ENCODE measurements around the gene POLR2I.
"Not testable (repeated sequence)": the region's sequence is repeated elsewhere in the genome, so short reads cannot be mapped to it uniquely, and the experiment has no call there.

Gene POLR2I

GRCh38 chr19:36100476-36100875, 14.2 kb downstream of the POLR2I start:
- no peak for DNase-seq (ENCODE audit: low read depth)

GRCh38 chr19:36099166-36099785, 15.4 kb downstream of the POLR2I start:
- no peak for DNase-seq (ENCODE audit: low read depth)

GRCh38 chr19:36097036-36097435, 17.6 kb downstream of the POLR2I start:
- DNase-seq (ENCODE audit: low read depth), result no peak

- DNase-seq (ENCODE audit: low read depth), result no peak
Measured at GRCh38 chr19:36093687-36094086, 21.0 kb downstream of the POLR2I start.

GRCh38 chr19:36093146-36093662, 21.5 kb downstream of the POLR2I start:
- no peak for DNase-seq (ENCODE audit: low read depth)

- no peak for DNase-seq (ENCODE audit: low read depth)
Measured at GRCh38 chr19:36092566-36092965, 22.1 kb downstream of the POLR2I start.

GRCh38 chr19:36090910-36091695, 23.6 kb downstream of the POLR2I start:
- no peak for DNase-seq (ENCODE audit: low read depth)

GRCh38 chr19:36089847-36090246, 24.8 kb downstream of the POLR2I start:
- no peak for DNase-seq (ENCODE audit: low read depth)

- DNase-seq (ENCODE audit: low read depth), result no peak
Measured at GRCh38 chr19:36086326-36086725, 28.3 kb downstream of the POLR2I start.

- DNase-seq (ENCODE audit: low read depth), result no peak
Measured at GRCh38 chr19:36084231-36085009, 30.3 kb downstream of the POLR2I start.

- no peak for DNase-seq (ENCODE audit: low read depth)
Measured at GRCh38 chr19:36082916-36083315, 31.8 kb downstream of the POLR2I start.

- no peak for DNase-seq (ENCODE audit: low read depth)
Measured at GRCh38 chr19:36081894-36082293, 32.8 kb downstream of the POLR2I start.

- DNase-seq (ENCODE audit: low read depth), result no peak
Measured at GRCh38 chr19:36081385-36081784, 33.3 kb downstream of the POLR2I start.

- DNase-seq (ENCODE audit: low read depth), result no peak
Measured at GRCh38 chr19:36079389-36079945, 35.2 kb downstream of the POLR2I start.

- no peak for DNase-seq (ENCODE audit: low read depth)
Measured at GRCh38 chr19:36073121-36073876, 41.4 kb downstream of the POLR2I start.

- no peak for DNase-seq (ENCODE audit: low read depth)
Measured at GRCh38 chr19:36072081-36072480, 42.6 kb downstream of the POLR2I start.

- not testable (repeated sequence) for DNase-seq (ENCODE audit: low read depth)
Measured at GRCh38 chr19:36068810-36069499, 45.7 kb downstream of the POLR2I start.

- DNase-seq (ENCODE audit: low read depth), result no peak
Measured at GRCh38 chr19:36067681-36068080, 47.0 kb downstream of the POLR2I start.

- no peak for DNase-seq (ENCODE audit: low read depth)
Measured at GRCh38 chr19:36064826-36065225, 49.8 kb downstream of the POLR2I start.

Measured in stimulated activated CD8-positive, alpha-beta memory T cell treated with anti-CD3 and anti-CD28 coated beads, Interleukin-15, amount 100 ng/mL, for 1 hour (primary cell).